Body of pancreas (tissue), 4 donors: ENCODE measurements around the gene CCL3. TPM values are rescaled to one million over a fixed set of nuclear protein-coding genes. Genes with fewer than 3 reads are reported as not detected.

Source experiments
- ATAC-seq: fragments of 150-250 bp; one replicate; pipeline ENCODE4 v1.9.1; 2016
- DNase-seq, 4 donors: peaks; one replicate each; pipeline ENCODE4 v3.0.0-alpha.2; 2019
- H3K27ac ChIP-seq, 4 donors: fragments of 200-600 bp; sonication (generic); 1 replicate in 3 of 4; 2 replicates in 1 of 4; pipeline versions ENCODE4 v1.5.1 to v1.6.1; 2016 to 2019; ENCODE audit warnings: mild to moderate bottlenecking in 1 of 4, mixed read lengths in 1 of 4, moderate library complexity in 1 of 4
- H3K27me3 ChIP-seq, 2 donors: fragments of 200-600 bp; sonication (generic); one replicate each; pipeline ENCODE4 v1.6.0; 2016; ENCODE audit warnings: mild to moderate bottlenecking in 1 of 2
- H3K36me3 ChIP-seq, 2 donors: fragments of 200-600 bp; sonication (generic); replicated peaks in 1 of 2; 2 replicates each; pipeline ENCODE4 v1.5.1; 2016; ENCODE audit warnings: low read depth in 2 of 2; ENCODE audit not compliant: insufficient read depth in 1 of 2
- H3K4me1 ChIP-seq: fragments of 200-600 bp; sonication (generic); one replicate; pipeline ENCODE4 v1.6.0; 2016
- H3K4me3 ChIP-seq, 2 donors: fragments of 200-600 bp; sonication (generic); 1 replicate in 1 of 2; 2 replicates in 1 of 2; pipeline ENCODE4 v1.5.1; 2016 to 2019
- H3K9me3 ChIP-seq, 3 donors: fragments of 200-600 bp; sonication (generic); 1 replicate in 2 of 3; 2 replicates in 1 of 3; pipeline ENCODE4 v1.5.1; 2016
- POLR2A ChIP-seq, 3 donors: fragments of 450-650 bp; IDR thresholded peaks; one replicate each; pipeline ENCODE4 v1.6.1; 2016; ENCODE audit warnings: antibody characterized with exemption in 3 of 3, mild to moderate bottlenecking in 2 of 3
- WGBS, 2 donors: methylation state at CpG; one replicate each; pipeline ENCODE4 v1.1.5; 2017; 5-methylcytosine and 5-hydroxymethylcytosine counted together
- intact Hi-C: fragments of 100-400 bp; cut with DNase I; formaldehyde crosslinking; loops from one replicate; pipeline ENCODE4 v1.15.1; 2023
- total RNA-seq, 2 donors: library from RNA; depleted of rRNA; stranded (reverse); fragments of >200 nt; gene quantifications; one replicate each; pipeline ENCODE4 v1.1.0, GENCODE V29; 2016
- TF ChIP-seq, protein P1 (sequence below), 7 experiments: fragments of 450-650 bp in 4 of 7; fragments of 200-600 bp in 3 of 7; sonication (generic) in 3 of 7; IDR thresholded peaks; one replicate each; pipeline ENCODE4 v1.5.1; 2016 to 2019; ENCODE audit warnings: antibody characterized with exemption in 7 of 7

CCL3 gene
- total RNA-seq: not detected

DNA sequence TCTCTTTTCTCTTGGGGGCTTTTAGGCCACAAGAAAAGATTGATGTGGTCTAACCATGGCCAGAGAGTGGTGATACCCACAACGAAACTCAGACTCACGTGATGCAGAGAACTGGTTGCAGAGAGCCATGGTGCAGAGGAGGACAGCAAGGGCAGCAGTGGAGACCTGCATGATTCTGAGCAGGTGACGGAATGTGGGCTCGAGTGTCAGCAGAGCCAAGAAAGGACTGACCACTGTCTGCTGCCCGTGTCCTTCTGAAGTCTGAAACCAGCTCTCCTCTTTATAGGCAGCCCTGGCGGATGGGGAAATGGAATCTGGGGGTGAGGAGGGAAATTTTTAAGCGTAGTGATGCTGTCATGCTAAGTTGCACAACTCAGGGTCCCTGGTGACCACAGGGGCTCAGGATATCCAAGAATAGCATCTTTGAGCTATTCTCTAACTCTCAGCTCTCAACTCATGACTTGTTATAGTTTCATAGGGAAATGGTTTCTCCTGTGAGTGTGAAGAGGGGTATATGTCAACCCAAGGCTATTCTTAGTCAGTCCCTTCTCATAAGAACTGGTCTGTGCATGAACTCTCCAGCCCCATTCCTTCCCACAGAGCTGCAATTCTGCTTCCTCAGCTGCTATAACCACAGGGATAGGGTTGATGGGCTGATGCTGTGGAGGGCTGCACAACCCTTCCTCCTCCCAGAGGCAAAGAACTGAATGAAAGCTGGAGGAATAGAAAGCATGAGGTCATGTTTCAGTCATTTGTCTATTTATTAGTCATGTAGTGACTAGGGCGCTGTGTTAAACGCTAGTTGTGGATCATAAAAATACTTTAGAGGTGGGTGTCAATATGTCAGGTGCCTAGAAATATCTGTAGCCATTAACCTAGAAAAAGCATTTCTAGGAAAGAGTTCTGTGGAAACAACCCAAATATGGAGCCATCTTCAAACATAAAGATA, at the start of gene CCL3:
CCL3 (minus strand) TSS at position 256 of the 949 bp plus-strand sequence; CDS start at position 171, 85 bp downstream.
- H3K27me3 ChIP-seq: no peaks in the 10 kb centered on the region
- no peaks in the 10 kb centered on the region for H3K9me3 ChIP-seq
- H3K4me3 ChIP-seq: no peak within 1 kb of the TSS
- H3K27ac ChIP-seq: no peak within 1 kb of the TSS
- DNase-seq (peak in 2 of 4 donors; percentile 12 to 61), ATAC-seq (no peak)
- intact Hi-C loops: no loop called here
- no peaks in the 10 kb centered on the region for H3K4me1 ChIP-seq
- TF ChIP-seq POLR2A (IDR thresholded peaks at IDR 0.05): peak in 2 of 3 donors; percentile 35 to 57
- TF ChIP-seq, protein P1, sequence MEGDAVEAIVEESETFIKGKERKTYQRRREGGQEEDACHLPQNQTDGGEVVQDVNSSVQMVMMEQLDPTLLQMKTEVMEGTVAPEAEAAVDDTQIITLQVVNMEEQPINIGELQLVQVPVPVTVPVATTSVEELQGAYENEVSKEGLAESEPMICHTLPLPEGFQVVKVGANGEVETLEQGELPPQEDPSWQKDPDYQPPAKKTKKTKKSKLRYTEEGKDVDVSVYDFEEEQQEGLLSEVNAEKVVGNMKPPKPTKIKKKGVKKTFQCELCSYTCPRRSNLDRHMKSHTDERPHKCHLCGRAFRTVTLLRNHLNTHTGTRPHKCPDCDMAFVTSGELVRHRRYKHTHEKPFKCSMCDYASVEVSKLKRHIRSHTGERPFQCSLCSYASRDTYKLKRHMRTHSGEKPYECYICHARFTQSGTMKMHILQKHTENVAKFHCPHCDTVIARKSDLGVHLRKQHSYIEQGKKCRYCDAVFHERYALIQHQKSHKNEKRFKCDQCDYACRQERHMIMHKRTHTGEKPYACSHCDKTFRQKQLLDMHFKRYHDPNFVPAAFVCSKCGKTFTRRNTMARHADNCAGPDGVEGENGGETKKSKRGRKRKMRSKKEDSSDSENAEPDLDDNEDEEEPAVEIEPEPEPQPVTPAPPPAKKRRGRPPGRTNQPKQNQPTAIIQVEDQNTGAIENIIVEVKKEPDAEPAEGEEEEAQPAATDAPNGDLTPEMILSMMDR (IDR thresholded peaks at IDR 0.05): no peak
- 44 to 58% methylated on average over 9 of the region's 9 CpGs for WGBS, 2 donors
- no peaks in the 10 kb centered on the region for H3K36me3 ChIP-seq

DNA sequence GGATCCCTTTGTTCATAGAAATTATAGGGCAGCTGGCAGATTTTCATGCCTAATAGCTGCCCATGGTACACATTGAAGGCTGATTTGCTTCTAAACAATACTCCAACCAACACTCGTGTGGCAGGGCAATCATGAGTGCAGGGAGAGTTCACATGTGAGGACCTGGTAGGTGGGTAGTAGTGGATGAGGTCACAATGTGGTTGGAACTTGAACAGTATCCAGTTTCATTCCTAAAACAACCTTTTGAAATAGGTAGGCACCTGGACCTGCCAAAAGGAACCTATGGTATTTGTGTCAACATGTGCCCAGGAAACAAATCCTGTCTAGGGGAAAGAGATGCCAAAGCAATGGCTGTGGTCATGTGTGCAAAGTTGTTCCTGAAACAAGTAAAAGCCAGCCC, 46.5 kb upstream of the CCL3 start:
- Histone ChIP-seq H3K4me1 (no peaks in the 10 kb centered on the region), H3K27me3 (no peaks in the 10 kb centered on the region), H3K27ac (no peak overlapping the region), H3K4me3 (no peak overlapping the region), H3K36me3 (no peaks in the 10 kb centered on the region), H3K9me3 (no peaks in the 10 kb centered on the region)
- intact Hi-C loops: no loop called here
- 72 to 86% methylated on average over 1 of the region's 1 CpG for WGBS, 2 donors
- DNase-seq (no peak), ATAC-seq (no peak)
- no peak for TF ChIP-seq POLR2A (IDR thresholded peaks at IDR 0.05)
- TF ChIP-seq, protein P1 (IDR thresholded peaks at IDR 0.05): no peak

- no peak for ATAC-seq
- intact Hi-C loops: no loop called here
- H3K27ac ChIP-seq: no peak overlapping the region
- no peaks in the 10 kb centered on the region for H3K36me3 ChIP-seq
- 58 to 75% methylated on average over 1 of the region's 1 CpG for WGBS, 2 donors
- H3K4me3 ChIP-seq: no peak overlapping the region
- TF ChIP-seq POLR2A (IDR thresholded peaks at IDR 0.05): no peak
- DNase-seq: no peak
- no peaks in the 10 kb centered on the region for H3K27me3 ChIP-seq
- no peaks in the 10 kb centered on the region for H3K9me3 ChIP-seq
- H3K4me1 ChIP-seq: no peaks in the 10 kb centered on the region
These were observed 46.1 kb upstream of the CCL3 start for GRCh38 chr17:36136036-36136435.

GRCh38 chr17:36135465-36135864, 45.5 kb upstream of the CCL3 start:
- Histone ChIP-seq H3K27me3 (no peaks in the 10 kb centered on the region), H3K36me3 (no peaks in the 10 kb centered on the region), H3K9me3 (no peaks in the 10 kb centered on the region), H3K4me1 (no peaks in the 10 kb centered on the region), H3K4me3 (no peak overlapping the region), H3K27ac (no peak overlapping the region)
- DNase-seq: no peak
- TF ChIP-seq, protein P1 (IDR thresholded peaks at IDR 0.05): no peak
- TF ChIP-seq POLR2A (IDR thresholded peaks at IDR 0.05): no peak
- ATAC-seq: no peak
- 79 to 85% methylated on average over 4 of the region's 4 CpGs for WGBS, 2 donors
- intact Hi-C loops: no loop called here

DNA sequence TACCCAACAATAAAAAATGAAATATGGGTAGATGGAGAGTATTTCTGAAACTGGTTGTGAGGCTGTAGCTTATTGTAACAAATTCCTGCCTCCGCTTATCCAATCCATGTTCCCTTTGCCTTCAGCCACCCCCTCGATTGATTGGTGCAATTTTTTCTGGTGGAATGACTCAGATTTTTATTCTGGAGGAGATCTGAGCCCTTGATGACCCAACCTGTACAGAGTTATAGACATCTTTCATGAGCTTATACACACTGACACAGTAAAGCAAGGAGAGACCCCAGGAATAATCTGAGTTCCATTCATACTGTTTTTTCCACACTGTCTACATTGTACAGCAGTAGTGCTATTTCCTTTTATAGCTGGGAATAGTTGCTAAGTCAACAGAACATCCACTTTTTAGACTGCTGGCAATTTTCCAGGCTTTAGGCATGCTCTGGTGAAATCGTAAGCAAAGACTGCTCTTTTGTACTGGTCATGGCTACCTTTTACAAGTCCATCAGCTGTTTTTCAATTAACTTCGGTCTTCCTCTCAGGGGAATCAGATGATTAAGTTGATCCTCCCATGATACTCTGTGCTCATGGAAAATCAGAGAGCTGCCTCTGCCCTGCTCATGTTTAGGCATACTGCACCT, 43.8 kb upstream of the CCL3 start:
- no peaks in the 10 kb centered on the region for H3K9me3 ChIP-seq
- H3K4me1 ChIP-seq: no peaks in the 10 kb centered on the region
- ATAC-seq (no peak), DNase-seq (peak in 1 of 4 donors; percentile 53)
- no peak for TF ChIP-seq POLR2A (IDR thresholded peaks at IDR 0.05)
- TF ChIP-seq, protein P1 (IDR thresholded peaks at IDR 0.05): no peak
- H3K4me3 ChIP-seq: no peak overlapping the region
- H3K36me3 ChIP-seq: no peaks in the 10 kb centered on the region
- no peak overlapping the region for H3K27ac ChIP-seq
- H3K27me3 ChIP-seq: no peaks in the 10 kb centered on the region
- 34 to 44% methylated on average over 4 of the region's 4 CpGs for WGBS, 2 donors
- intact Hi-C loops: no loop called here
